SK-N-DZ (cell line): ENCODE measurements around the gene TASOR2. TPM values are rescaled to one million over a fixed set of nuclear protein-coding genes. Genes with fewer than 3 reads are reported as not detected.

Source experiments
- DNase-seq: peaks from one replicate; pipeline ENCODE4 v3.0.0-alpha.2; 2015; ENCODE audit warnings: low spot score
- polyA plus RNA-seq, 2 experiments: library from polyadenylated mRNA; depleted of rRNA; stranded (reverse); fragments of >200 nt; gene quantifications; 2 replicates each; pipeline ENCODE4 v1.2.3, GENCODE V29; 2014

The TASOR2 gene, protein sequence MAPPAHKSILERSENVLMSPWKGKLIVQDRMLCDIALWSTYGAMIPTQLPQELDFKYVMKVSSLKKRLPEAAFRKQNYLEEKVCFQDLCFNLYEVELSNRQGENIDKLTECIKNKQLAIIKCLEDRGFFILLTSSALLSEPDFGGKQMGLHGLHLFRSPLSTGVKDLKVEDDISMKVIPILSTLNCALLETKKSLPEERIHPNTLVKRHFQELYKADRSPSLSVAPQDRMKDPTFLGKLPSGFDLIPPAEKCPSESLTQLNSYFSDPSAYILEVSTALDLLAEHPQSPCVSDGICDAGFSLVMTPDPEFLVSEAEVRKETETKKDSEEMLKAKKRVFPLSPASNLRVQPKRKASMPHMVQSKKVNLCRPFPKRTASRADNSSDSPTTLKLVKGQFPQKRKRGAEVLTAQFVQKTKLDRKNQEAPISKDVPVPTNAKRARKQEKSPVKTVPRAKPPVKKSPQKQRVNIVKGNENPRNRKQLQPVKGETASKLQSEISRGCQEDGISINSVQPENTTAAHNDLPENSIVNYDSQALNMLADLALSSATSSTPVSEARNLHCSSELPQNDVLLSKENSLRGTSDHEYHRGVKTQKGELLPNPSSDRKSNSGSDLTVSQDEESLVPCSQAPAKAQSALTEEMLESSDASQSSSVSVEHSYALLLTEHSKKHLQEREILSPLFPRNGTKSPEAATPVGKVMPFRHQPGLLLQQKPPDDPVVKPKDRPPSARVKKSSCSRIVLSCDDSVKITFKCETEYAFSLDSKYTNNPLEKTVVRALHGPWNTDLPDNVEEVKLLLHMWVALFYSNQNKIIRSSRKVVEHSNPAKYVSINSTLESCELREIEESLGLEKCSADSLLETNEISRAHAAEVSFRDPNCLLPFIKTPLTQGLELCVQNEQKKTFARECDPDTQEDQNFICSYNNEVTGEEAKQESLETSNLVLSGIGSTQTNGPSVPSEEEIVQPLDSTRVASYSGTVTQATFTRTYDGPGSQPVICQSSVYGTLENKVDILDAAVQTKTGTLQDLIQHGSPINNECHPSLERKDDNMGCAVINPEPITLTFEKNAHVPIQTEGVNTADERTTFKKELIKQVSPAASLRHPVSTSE (N-terminal part only)
- 36.2 and 60.1 TPM in 2 replicates for polyA plus RNA-seq (2014; cell fraction: cytosol; rRNA removed)
- polyA plus RNA-seq (2014; cell fraction: nucleus; rRNA removed), result 162 and 204 TPM in 2 replicates

DNA sequence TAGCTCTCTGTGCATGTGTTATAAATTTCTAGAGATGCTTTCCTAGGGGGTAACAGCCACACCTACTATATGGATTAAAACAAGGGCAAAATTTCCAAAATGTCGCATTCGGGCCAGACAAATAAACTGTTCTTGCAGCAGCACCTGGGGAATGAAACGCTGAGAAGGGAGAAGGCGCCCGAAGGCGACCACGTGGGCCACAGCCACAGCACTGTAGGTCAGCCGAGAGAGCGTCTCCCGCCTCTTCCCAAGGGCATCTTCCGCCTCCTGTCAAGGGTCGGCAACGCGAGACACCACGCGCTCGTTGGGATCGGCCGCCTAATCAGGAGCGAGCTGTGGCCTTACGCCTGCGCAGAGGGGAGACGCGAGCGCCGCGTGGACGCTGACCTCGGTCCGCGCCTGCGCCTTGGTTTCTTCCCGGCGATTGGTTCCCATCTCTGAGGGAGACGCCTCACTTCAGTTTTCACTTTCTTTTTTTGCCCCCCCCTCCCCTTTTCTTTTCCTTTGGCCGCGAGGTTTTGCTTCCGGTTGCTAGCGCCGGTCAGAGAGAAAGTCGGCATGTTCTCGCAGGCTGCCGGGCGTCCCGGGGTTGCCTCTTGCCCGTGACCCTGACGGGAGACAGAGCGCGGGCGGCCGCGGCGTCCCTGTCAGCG is at the start of gene TASOR2:
Gene TASOR2, plus strand, starts transcription at position 521 of the 653 bp plus-strand sequence. CDS start 35,805 bp downstream, outside the sequence.
- peak; percentile 100 for DNase-seq

GRCh38 chr10:5634918-5635317 is 49.7 kb upstream of the TASOR2 start:
- no peak for DNase-seq

- DNase-seq, result no peak
Observed at GRCh38 chr10:5638494-5638893, 46.1 kb upstream of the TASOR2 start.

DNA sequence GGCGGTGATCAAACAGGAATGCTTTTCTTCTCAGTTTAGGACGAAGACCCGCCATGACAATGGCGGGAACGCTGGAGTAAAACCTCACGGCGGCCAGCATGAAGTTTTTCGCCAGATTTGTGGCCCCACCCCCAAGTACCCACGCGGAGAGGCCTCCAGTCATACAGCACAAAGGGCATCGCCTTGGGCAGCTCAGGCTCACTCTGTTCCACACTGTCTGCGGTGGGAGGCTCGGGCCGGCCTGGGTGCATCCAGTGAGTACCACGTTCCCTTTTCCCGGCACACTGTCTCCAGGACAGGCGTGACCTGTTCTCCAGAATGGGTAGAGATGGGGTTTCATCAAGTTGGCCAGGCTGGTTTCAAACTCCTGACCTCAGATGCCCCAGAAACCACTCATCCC is 45.6 kb upstream of the TASOR2 start:
- DNase-seq, result no peak

- no peak for DNase-seq
Observed at GRCh38 chr10:5640036-5640435, 44.6 kb upstream of the TASOR2 start.

DNA sequence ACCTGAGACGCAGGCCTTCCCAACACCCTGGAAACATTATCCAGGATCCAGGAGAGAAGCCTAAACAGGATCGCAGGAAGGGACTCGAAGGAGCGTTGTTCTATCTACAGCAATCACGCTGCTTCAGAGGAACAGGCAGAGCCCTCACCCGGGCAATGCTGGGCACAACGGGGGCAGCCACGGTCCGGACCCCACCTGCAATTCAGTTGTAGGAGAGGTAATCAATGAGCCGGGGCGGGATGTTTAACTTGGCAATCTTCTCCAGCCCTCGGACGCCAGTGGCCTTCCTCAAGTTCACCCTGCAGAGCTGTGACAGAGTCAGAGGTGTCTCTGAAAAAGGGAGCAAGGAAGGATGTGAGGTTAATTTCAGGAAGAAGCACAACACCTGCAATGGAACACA is 44.1 kb upstream of the TASOR2 start:
- no peak for DNase-seq

DNA sequence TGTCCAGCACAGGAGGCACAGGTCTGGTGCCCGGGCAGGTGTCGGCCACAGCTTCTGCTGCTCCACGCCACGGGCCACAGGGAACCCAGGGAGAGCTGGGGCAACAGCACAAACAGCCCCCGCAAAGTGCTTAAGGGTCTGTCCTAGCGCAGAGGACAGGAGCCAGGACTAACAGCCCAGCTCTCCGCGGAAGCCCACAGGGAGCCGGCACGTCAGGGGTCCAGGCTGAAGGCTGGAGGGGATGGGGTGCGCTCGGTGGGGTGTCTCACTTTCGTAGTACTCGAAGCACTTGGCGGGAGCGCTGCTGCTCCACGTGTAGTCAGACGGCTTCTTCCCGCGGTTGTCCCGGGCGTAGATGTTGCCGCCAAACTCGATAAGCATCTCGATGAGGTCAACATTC is 43.1 kb upstream of the TASOR2 start:
- DNase-seq, result no peak

DNA sequence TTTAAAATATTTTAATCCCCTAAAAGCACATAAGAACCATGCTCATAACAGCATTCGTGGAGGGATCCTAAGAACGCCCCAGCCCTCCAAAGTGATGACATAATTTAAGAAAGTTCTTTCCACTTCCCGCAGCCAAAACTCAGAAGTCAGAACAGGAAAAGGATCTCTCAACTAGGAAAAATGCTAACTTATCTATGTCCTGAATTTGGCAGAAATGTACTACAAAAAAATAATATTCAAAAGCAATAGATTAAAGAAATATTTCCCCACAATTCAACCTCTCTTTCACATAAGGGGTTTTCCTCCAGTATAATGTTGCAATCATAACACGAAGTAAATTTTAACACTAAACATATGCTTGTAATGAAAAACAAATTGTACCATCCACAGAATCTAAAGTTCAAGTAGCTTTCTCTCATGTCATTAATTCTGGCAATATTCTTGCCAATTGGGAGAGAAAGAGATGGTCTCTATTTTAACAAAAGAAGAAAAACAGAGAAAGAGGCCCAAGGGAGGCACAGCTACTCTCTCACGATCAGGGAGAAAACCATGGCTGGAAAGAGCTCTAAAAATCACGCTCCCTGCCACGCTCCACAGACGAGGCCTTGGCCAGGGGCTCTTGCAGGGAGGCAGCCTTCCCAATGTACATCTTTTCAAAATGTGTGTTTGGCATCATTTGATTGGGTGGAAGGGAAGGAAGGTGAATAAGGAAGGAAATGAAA is 41.1 kb upstream of the TASOR2 start:
- DNase-seq, result no peak

DNA sequence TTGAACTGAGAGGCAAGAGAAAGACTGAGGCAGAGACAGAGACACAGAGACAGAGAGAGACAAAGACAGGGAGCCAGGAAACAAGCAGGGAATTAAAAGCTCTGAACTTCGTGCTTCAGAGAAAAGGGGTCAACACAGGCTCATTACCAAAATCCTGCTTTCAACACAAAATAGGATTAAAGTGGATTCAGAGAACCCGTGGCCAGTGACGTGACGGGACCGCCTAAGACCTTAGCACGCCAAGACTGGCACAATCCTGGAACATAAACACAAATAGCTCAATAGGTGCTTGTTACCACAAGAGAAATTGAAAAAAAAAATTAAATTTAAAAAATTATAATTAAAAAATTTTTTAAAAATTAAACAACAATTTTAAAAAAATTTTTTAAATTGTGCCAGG is 39.7 kb upstream of the TASOR2 start:
- DNase-seq, result no peak

DNA sequence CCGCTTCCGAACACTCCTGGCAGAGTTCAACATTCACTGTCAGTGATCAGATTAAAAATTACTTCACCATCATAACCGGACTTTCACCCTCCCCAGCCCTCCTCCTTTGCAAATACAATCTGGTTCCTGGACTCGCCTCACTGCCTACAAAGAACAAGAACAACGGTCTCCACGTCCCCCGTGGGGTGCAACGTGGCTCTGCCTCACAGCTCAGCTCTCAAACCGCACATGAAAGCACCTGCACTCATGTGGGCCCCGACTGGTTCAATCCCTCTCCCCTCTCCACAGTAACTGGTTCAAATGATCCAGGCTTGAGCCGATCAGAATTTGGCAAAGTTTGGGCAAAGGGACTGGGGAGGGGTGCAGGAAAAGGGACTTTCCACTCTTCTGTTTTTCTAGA is 39.3 kb upstream of the TASOR2 start:
- no peak for DNase-seq

DNA sequence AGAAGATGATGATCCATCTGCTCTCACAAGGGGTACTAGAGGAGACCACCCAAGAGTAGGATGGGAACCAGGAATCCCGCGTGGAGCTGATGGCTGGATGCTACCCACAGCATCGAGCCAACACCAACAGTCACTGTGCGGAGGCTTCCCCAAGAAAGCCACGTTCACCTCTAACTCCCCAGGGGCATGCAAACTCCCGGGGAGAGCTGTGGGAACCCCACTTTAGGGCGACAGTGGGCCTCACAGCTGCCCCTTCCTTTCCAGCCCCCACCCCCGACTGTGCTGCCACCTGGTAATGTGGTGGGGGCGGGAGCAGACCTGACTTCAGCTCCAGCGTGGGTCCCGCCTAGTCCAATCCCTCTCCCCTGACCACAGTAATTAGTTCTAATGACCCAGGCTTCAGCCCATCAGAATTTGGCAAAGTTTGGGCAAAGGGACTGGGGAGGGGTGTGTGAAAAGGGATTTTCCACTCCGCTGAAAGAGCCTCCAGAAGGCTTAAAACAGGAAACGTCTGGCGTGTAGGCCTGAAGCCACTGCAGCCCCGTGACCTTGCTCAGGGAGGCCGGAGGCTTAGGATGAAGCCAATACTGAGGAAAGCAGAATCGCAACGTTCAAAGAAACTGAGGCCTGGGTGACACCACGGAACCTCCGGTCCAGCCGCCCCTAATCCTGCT is 38.6 kb upstream of the TASOR2 start:
- DNase-seq, result no peak

GRCh38 chr10:5647507-5648240 is 37.0 kb upstream of the TASOR2 start:
- DNase-seq, result no peak

GRCh38 chr10:5648494-5649457 is 35.9 kb upstream of the TASOR2 start:
- DNase-seq, result no peak

- no peak for DNase-seq
Observed at GRCh38 chr10:5649746-5650145, 34.9 kb upstream of the TASOR2 start.

DNA sequence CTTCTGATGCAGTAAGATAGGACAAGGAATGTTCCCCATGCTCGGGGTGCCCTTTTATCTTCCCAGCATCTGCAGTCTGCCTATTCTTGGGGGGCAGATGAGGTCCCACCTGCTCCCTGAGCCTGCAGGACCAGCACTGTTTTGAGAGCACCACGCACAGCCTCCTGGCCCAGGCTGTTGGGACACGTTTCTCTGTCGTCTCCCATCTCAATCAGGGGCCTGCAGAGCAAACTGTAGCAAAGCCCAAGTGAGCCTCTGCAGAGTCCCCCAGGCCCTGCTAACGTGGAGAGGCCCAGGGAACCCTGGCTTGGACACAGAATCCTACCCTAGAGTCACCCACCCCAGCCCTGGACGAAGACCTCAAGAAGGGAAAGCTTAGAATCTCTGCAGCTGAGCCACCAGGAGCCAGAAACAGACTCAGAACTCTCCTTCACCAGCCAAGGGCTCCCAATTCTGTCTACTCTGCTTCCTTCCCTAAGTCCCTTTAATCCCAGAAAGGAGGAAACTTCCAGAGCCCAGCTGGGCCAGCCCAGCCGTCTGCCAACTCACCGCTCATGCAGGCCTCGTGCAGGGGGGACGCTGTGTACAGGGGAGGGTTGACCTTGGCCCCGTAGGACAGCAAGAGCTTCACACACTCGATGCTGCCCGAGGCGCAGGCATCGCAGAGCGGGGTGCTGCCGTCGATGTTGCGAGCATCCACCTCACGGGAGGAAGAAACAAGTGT is 33.8 kb upstream of the TASOR2 start:
- no peak for DNase-seq

DNA sequence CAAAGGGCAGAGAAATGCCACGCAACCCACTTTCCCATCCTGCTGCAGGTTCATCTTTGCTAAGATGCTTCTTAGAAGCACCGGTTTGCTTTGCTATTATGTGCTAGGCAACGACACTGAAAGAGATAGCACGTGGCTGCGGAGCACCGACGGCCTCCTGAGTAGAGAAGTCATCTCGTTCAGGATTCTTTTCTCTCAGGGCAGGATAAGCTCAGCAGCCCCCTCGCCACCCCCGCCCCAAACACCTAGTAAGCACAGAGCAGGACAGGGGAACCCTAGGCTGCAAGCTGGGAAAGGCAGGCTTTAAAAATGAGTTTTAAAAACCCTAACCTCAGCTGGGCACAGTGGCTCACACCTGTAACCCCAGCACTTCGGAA is 33.3 kb upstream of the TASOR2 start:
- DNase-seq, result no peak

DNA sequence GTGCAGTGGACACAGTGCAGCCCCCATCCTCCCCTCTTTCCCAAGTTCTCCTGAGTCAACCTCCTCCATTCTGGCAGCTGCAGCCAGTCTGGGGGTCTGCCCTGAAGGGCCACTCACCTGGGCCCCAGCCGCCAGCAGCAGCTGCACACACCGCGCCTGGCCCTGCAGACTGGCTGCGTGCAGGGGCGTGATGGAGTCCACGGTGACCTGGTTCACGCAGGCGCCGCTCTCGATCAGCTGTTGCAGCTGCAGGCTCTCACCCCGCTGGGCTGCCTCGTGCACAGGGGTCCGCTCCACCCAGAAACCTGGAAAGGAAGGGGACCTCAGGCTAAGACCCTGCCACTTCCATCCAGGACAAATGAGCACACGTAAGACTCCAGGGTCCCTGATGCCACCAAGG is 31.9 kb upstream of the TASOR2 start:
- no peak for DNase-seq
